HCT116 (cell line): ENCODE measurements around the gene SHROOM3. TPM values are rescaled to one million over a fixed set of nuclear protein-coding genes. Genes with fewer than 3 reads are reported as not detected.

Experiments
- ATAC-seq: fragments of 200-7000 bp; cut with Tn5 transposase; 2 replicates; pipeline ENCODE4 v1.9.1; 2020; ENCODE audit warnings: mild to moderate bottlenecking, moderate library complexity
- BruUV-seq: library from RNA; stranded (reverse); fragments of 400-500 nt; replicated peaks from 2 replicates; lab custom pipeline; 2021; lab: Mats Ljungman, UMichigan
- CTCF ChIA-PET: fragments of 300-600 bp; sonication (Branson Sonifier 250); formaldehyde crosslinking; loops from one replicate; lab custom pipeline; 2021; ENCODE audit warnings: antibody characterized with exemption; lab: Charles Lee
- POLR2A ChIA-PET: fragments of 300-600, 350-600 bp; sonication (Branson Sonifier 250); formaldehyde crosslinking; loops from one replicate; lab custom pipeline; 2021; ENCODE audit warnings: antibody characterized with exemption; lab: Charles Lee
- RAD21 ChIA-PET, 2 experiments: fragments of 300-600 bp; sonication (Branson Sonifier 250); formaldehyde crosslinking; loops; one replicate each; lab custom pipeline; 2023; ENCODE audit warnings: low total read pairs in 2 of 2; ENCODE audit not compliant: uncharacterized antibody in 2 of 2, unreplicated experiment in 2 of 2, low non-redundant PET in 1 of 2; lab: Charles Lee
- DNase-seq: peaks from one replicate; pipeline ENCODE4 v3.0.0-alpha.2; 2010; ENCODE audit warnings: low read depth, low spot score
- H2AFZ ChIP-seq: fragments of 200-600 bp; shearing (Covaris generic), sonication (generic); 2 replicates; pipeline ENCODE4 v1.6.1; 2017; ENCODE audit warnings: low read depth, mixed run types, mixed read lengths, antibody characterized with exemption, low read length; ENCODE audit not compliant: poor library complexity, severe bottlenecking
- H3K27ac ChIP-seq: 2 replicates; pipeline ENCODE4 v1.5.1; 2012; ENCODE audit warnings: low read depth, low read length
- H3K27me3 ChIP-seq: fragments of 200-600 bp; sonication (generic); 2 replicates; pipeline ENCODE4 v1.6.1; 2016; ENCODE audit warnings: mixed run types, low read length, mixed read lengths; ENCODE audit not compliant: insufficient read depth
- H3K36me3 ChIP-seq, 2 experiments: fragments of 200-500 bp in 1 of 2; fragments of 200-600 bp in 1 of 2; sonication (Bioruptor generic) in 1 of 2; sonication (generic) in 1 of 2; 2 replicates each; pipeline versions ENCODE4 v1.5.1 to v1.6.1; 2014 to 2016; ENCODE audit warnings: low read length in 2 of 2, inconsistent platforms in 1 of 2, mixed read lengths in 1 of 2, mixed run types in 1 of 2; ENCODE audit not compliant: insufficient read depth in 2 of 2, control insufficient read depth in 1 of 2
- H3K4me1 ChIP-seq, 2 experiments: fragments of 200-600 bp in 1 of 2; sonication (generic) in 1 of 2; 2 replicates each; pipeline versions ENCODE4 v1.5.1 to v1.6.1; 2012 to 2017; ENCODE audit warnings: low read length in 2 of 2, inconsistent platforms in 1 of 2, mild to moderate bottlenecking in 1 of 2, mixed read lengths in 1 of 2, mixed run types in 1 of 2, moderate library complexity in 1 of 2; ENCODE audit not compliant: insufficient read depth in 2 of 2, control insufficient read depth in 1 of 2
- H3K4me2 ChIP-seq: fragments of 200-600 bp; sonication (generic); 2 replicates; pipeline ENCODE4 v1.6.1; 2017; ENCODE audit warnings: mixed run types, low read length, mixed read lengths
- H3K4me3 ChIP-seq, 2 experiments: fragments of 200-600 bp in 1 of 2; sonication (generic) in 1 of 2; replicated peaks in 1 of 2; 2 replicates each; pipeline ENCODE4 v1.5.1; 2011 to 2016; ENCODE audit warnings: low read length in 2 of 2, control low read depth in 1 of 2, low read depth in 1 of 2, mild to moderate bottlenecking in 1 of 2, mixed read lengths in 1 of 2, mixed run types in 1 of 2
- H3K79me2 ChIP-seq: fragments of 200-600 bp; sonication (generic); 2 replicates; pipeline ENCODE4 v1.6.1; 2017; ENCODE audit warnings: mild to moderate bottlenecking, mixed run types, low read length, moderate library complexity, mixed read lengths; ENCODE audit not compliant: insufficient read depth
- H3K9ac ChIP-seq: fragments of 200-600 bp; sonication (generic); 2 replicates; pipeline ENCODE4 v1.6.1; 2016; ENCODE audit warnings: low read length, mixed read lengths
- H3K9me2 ChIP-seq: fragments of 200-600 bp; sonication (generic), shearing (Covaris generic); 2 replicates; pipeline ENCODE4 v1.6.1; 2017; ENCODE audit warnings: mixed run types, mild to moderate bottlenecking, moderate library complexity; ENCODE audit not compliant: insufficient read depth
- H3K9me3 ChIP-seq, 2 experiments: fragments of 200-500 bp in 1 of 2; fragments of 200-600 bp in 1 of 2; sonication (Bioruptor generic) in 1 of 2; sonication (generic) in 1 of 2; 2 replicates each; pipeline ENCODE4 v1.6.1; 2014 to 2017; ENCODE audit warnings: low read length in 2 of 2, mixed read lengths in 2 of 2, inconsistent platforms in 1 of 2, low read depth in 1 of 2, mild to moderate bottlenecking in 1 of 2, mixed run types in 1 of 2, moderate library complexity in 1 of 2; ENCODE audit not compliant: control insufficient read depth in 1 of 2, insufficient read depth in 1 of 2
- H4K20me1 ChIP-seq: fragments of 200-600 bp; sonication (generic), shearing (Covaris generic); 2 replicates; pipeline ENCODE4 v1.6.1; 2017; ENCODE audit warnings: mixed run types, mild to moderate bottlenecking, moderate library complexity; ENCODE audit not compliant: insufficient read depth
- ATF3 ChIP-seq: IDR thresholded peaks from 2 replicates; pipeline ENCODE4 v1.6.1; 2012
- CBX3 ChIP-seq: IDR thresholded peaks from 2 replicates; pipeline ENCODE4 v1.6.1; 2012; ENCODE audit warnings: low read depth
- CEBPB ChIP-seq: IDR thresholded peaks from 2 replicates; pipeline ENCODE4 v1.6.1; 2012; ENCODE audit warnings: low read depth
- CTCF ChIP-seq, 3 experiments: fragments of 200-600 bp in 1 of 3; sonication (generic) in 1 of 3; IDR thresholded peaks in 2 of 3; conservative IDR thresholded peaks in 1 of 3; 2 replicates each; pipeline ENCODE4 v1.5.1; 2012 to 2017; ENCODE audit warnings: low read depth in 2 of 3, low read length in 2 of 3, antibody characterized with exemption in 1 of 3, borderline replicate concordance in 1 of 3, control low read depth in 1 of 3, mild to moderate bottlenecking in 1 of 3, mixed read lengths in 1 of 3, mixed run types in 1 of 3, moderate library complexity in 1 of 3; ENCODE audit not compliant: insufficient read depth in 1 of 3
- EZH2 ChIP-seq: fragments of 200-600 bp; sonication (generic); IDR thresholded peaks from 2 replicates; pipeline ENCODE4 v1.6.1; 2017; ENCODE audit warnings: antibody characterized with exemption, mixed run types
- EZH2phosphoT487 ChIP-seq: fragments of 200-600 bp; IDR thresholded peaks from 2 replicates; pipeline ENCODE4 v1.6.1; 2018; ENCODE audit warnings: antibody characterized with exemption, borderline replicate concordance
- FOSL1 ChIP-seq: IDR thresholded peaks from 2 replicates; pipeline ENCODE4 v1.6.1; 2012; ENCODE audit warnings: low read depth
- MAX ChIP-seq: IDR thresholded peaks from 2 replicates; pipeline ENCODE4 v1.6.1; 2012
- RAD21 ChIP-seq: IDR thresholded peaks from 2 replicates; pipeline ENCODE4 v1.6.1; 2012; ENCODE audit warnings: low read depth, mild to moderate bottlenecking
- SP1 ChIP-seq: IDR thresholded peaks from 2 replicates; pipeline ENCODE4 v1.6.1; 2012; ENCODE audit warnings: low read depth
- SRF ChIP-seq: IDR thresholded peaks from 2 replicates; pipeline ENCODE4 v1.6.1; 2012; ENCODE audit warnings: low read depth
- TCF7L2 ChIP-seq: IDR thresholded peaks from 2 replicates; pipeline ENCODE4 v1.7.0; 2011; ENCODE audit warnings: borderline replicate concordance, inconsistent platforms; ENCODE audit not compliant: insufficient read depth, insufficient read length; ENCODE audit errors: extremely low read depth
- ZBTB33 ChIP-seq: IDR thresholded peaks from 2 replicates; pipeline ENCODE4 v1.6.1; 2011; ENCODE audit warnings: mild to moderate bottlenecking, low read length, moderate library complexity; ENCODE audit not compliant: insufficient replicate concordance; ENCODE audit errors: extremely low read depth
- ZFX ChIP-seq: fragments of 450-650 bp; IDR thresholded peaks from 2 replicates; pipeline ENCODE4 v1.6.1; 2017
- intact Hi-C: fragments of 100-400 bp; cut with micrococcal nuclease; formaldehyde crosslinking; loops from 2 replicates; pipeline ENCODE4 v1.10.0; 2022
- total RNA-seq: library from RNA; stranded (reverse); gene quantifications from one replicate; pipeline ENCODE4 v1.2.1, GENCODE V29; 2021; ENCODE audit not compliant: unreplicated experiment

SHROOM3 gene
- total RNA-seq, 1 experiment from 2014 or later: 22.5 TPM

- no peak overlapping the region for H2AFZ ChIP-seq
- no peak for TF ChIP-seq EZH2phosphoT487
- TF ChIP-seq ATF3: no peak
- no peak for TF ChIP-seq FOSL1
- TF ChIP-seq EZH2: no peak
- TF ChIP-seq TCF7L2: no peak
- TF ChIP-seq SP1: no peak
- TF ChIP-seq CEBPB: no peak
- no peak for TF ChIP-seq CBX3
- TF ChIP-seq RAD21: no peak
- POLR2A ChIA-PET: no interaction called here
- no peaks in the 10 kb centered on the region for H3K36me3 ChIP-seq
- H3K9ac ChIP-seq: no peak overlapping the region
- H3K4me3 ChIP-seq: no peak overlapping the region
- no peaks in the 10 kb centered on the region for H3K9me3 ChIP-seq
- no peak overlapping the region for H3K4me2 ChIP-seq
- H3K79me2 ChIP-seq: no peaks in the 10 kb centered on the region
- intact Hi-C loops: no loop called here
- RAD21 ChIA-PET: no interaction called here
- no peak overlapping the region for H3K27ac ChIP-seq
- ATAC-seq (no peak), DNase-seq (no peak)
- CTCF ChIA-PET: no interaction called here
- H4K20me1 ChIP-seq: no peaks in the 10 kb centered on the region
- no peaks in the 10 kb centered on the region for H3K9me2 ChIP-seq
- no peaks in the 10 kb centered on the region for H3K4me1 ChIP-seq
- no peaks in the 10 kb centered on the region for H3K27me3 ChIP-seq
- BruUV-seq: no TSS peak
These were observed 14.3 kb downstream of the SHROOM3 start for GRCh38 chr4:76449362-76449767.

GRCh38 chr4:76449833-76450232 lies 14.8 kb downstream of the SHROOM3 start:
- Histone ChIP-seq H3K4me1 (no peaks in the 10 kb centered on the region), H3K9me3 (no peaks in the 10 kb centered on the region), H3K79me2 (no peaks in the 10 kb centered on the region), H2AFZ (no peak overlapping the region), H3K4me2 (no peak overlapping the region), H3K27me3 (no peaks in the 10 kb centered on the region), H3K27ac (no peak overlapping the region), H3K9ac (no peak overlapping the region), H3K4me3 (no peak overlapping the region), H3K36me3 (no peaks in the 10 kb centered on the region), H3K9me2 (no peaks in the 10 kb centered on the region), H4K20me1 (no peaks in the 10 kb centered on the region)
- BruUV-seq: no TSS peak
- ATAC-seq: no peak
- ChIA-PET POLR2A (no interaction called here), CTCF (no interaction called here), RAD21 (no interaction called here)
- no peak for DNase-seq
- intact Hi-C loops: no loop called here
- TF ChIP-seq RAD21 (no peak), EZH2 (no peak), TCF7L2 (no peak), ZFX (no peak), ZBTB33 (no peak), SRF (no peak), CEBPB (no peak), CBX3 (no peak), FOSL1 (no peak), CTCF (IDR thresholded peaks at IDR 0.05 in 2 of 3, conservative IDR thresholded peaks at IDR 0.05 in 1 of 3; ENCODE audit: borderline replicate concordance in 1 of 3, insufficient read depth in 1 of 3, low read depth in 2 of 3, low read length in 2 of 3) (no peak), MAX (no peak)
